Ecto neural progenitor cell (in vitro differentiated cells): ENCODE measurements around the gene HIP1.
"Not testable (repeated sequence)": the region's sequence is repeated elsewhere in the genome, so short reads cannot be mapped to it uniquely, and the experiment has no call there.

Experiments
- DNase-seq: peaks from one replicate; pipeline ENCODE4 v3.0.0-alpha.2; 2018; ENCODE audit warnings: low spot score

HIP1 gene

DNA sequence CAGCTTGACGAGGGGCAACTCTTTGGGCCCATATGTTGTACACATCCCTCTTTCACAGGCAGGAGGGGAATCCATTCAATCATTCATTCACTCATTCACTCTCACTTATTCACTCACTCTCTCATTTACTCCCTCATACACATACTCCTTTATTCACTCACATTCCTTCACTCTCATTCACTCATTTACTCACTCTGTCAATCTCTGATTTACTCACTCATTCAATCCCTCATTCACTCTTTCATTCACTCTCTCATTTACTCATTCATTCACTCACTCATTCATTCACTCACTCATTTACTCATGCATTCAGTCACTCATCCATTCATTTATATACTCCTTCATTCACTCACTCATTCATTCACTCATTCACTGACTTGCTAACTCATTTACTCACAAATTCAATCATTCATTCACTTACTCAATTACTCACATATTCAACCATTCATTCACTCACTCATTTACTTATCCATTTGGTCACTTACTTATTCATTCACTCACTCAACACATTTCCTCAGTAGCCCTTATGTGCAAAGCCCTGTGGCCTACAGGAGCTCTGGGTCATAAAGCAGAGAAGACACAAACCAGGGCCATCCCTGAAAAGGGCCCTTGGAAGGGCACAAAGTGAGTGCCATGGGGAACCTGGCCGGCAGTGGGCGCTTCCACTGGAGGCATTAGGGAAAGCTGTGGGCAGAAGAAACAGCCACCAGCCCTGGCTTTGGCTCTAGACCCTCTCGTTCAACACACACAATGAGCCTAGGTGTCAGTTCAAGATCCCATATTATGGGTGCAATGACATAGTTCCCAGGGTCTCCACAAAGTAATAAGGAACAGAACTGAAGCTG lies 26.0 kb downstream of the HIP1 start:
- no peak for DNase-seq

DNA sequence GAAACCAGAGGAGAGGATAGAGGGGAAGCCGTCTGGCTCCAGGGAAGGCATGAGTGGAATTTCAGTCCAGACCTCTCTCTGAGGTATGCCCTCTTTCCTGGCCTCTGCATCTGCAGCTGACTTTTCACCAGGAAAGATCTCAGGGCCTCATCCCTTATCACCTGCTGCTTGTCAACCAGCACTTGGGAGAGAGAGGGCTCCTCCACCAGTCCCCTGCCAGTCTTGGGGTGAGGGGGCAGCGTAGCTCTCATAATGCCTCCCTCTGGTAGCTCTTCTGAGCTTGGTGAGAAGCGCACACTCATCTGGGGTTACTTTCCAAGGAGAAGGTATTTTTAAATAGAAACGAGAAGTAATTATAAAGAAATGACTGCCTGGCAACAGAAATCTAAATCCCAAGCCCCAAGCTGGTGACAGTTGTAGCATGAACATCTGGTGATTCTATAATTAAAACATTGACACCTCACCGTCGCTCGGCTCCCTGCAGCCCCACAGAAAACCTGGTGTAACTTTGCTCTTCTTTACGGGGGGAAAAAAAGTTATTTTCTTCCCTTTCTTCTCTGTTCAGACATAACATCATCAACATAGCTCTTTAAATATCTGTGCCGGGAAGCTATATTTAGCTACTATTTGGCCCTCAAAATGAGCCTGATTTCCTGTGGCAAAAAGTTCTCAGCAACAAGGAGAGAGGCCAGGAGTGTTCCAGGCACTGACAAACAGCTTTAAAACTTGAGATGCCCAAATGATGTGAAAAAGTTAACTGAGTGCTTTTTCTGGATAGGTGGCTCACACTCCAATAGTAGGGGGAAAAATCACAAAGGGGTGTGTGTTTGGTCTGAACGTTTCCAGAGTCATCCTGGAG lies 26.9 kb downstream of the HIP1 start:
- no peak for DNase-seq

DNA sequence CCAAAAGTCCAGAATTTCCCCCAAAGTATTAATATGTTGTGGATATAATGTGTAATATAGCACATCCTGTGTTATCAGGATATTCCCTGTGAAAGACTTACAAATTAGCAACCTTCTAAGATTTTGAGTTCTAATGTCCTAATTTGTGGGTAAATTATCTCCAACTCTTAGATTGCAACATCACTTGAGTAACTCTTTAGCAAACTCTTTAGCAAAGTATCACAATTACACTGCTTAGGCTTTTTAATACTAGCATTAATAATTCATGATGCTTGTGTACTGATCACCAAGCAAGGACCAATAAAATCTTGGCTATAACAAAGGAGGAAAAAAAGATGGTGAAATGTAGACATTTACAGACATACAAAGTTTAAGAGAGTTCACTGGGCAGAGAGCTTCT lies 27.7 kb downstream of the HIP1 start:
- DNase-seq = no peak

DNA sequence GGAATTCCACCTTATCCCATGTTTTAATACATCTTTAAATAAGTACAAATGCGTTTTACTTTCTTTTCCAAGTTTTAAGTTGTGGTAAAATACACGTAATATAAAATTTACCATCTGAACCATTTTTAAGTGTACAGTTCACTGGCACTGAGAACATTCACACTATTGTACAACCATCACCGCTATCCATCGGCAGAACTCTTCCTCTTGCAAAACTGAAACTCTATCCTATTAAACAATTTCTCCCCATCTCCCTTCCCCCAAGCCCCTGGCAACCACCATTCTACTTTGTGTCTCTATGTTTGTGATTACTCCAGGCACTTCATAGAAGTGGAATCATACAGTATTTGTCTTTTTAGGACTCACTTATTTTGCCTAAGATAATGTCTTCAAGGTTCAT lies 33.8 kb downstream of the HIP1 start:
- DNase-seq = no peak

DNA sequence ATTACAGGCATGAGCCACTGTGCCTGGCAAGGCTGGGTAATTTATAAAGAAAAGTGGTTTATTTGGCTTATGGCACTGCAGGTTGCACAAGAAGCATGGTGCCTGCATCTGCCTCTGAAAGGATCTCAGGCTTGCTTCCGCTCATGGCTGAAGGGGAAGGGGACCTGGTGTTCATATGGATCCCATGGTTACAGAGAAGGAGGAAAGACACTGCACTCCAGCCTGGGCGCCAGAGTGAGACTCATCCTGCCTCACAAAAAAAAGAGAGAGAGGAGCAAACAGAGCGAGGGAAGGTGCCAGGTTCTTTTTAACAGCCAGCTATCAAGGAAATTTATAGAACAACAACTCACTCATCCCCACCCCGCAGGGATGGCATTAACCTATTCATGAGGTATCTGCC lies 36.2 kb downstream of the HIP1 start:
- DNase-seq = no peak

DNA sequence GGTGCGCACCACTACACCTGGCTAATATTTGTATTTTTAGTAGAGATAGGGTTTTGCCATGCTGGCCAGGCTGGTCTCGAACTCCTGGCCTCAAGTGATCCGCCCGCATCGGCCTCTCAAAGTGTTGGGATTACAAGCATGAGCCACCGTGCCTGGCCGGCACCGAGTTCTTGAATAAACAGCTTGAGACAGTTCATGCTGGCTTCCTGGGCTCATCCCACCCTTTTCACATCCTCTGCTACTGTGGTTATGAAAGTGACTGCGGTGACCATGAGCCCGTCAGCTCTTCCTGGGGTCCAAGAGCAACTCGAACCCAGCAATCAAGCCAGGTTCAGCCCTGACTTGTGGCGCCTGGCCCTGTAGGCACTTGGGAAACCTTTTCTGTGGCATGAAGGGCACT lies 38.7 kb downstream of the HIP1 start:
- no peak for DNase-seq

DNA sequence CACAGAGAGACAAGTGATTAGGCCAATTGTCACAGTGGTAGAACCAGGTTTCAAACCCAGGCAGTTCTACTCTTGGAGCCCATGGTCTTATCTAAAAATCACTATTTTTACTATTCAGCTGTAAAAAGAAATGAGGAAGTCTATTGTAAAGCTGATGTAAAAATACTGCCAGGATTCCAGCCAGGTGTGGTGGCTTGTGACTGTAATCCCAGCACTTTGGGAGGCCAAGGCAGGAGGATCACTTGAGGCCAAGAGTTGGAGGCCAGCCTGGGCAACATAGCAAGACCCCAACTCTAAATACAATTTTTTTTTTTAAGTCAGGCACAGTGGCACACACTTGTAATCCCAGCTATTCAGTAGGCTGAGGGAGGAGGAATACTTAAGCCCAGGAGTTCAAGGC lies 40.4 kb downstream of the HIP1 start:
- DNase-seq = no peak

DNA sequence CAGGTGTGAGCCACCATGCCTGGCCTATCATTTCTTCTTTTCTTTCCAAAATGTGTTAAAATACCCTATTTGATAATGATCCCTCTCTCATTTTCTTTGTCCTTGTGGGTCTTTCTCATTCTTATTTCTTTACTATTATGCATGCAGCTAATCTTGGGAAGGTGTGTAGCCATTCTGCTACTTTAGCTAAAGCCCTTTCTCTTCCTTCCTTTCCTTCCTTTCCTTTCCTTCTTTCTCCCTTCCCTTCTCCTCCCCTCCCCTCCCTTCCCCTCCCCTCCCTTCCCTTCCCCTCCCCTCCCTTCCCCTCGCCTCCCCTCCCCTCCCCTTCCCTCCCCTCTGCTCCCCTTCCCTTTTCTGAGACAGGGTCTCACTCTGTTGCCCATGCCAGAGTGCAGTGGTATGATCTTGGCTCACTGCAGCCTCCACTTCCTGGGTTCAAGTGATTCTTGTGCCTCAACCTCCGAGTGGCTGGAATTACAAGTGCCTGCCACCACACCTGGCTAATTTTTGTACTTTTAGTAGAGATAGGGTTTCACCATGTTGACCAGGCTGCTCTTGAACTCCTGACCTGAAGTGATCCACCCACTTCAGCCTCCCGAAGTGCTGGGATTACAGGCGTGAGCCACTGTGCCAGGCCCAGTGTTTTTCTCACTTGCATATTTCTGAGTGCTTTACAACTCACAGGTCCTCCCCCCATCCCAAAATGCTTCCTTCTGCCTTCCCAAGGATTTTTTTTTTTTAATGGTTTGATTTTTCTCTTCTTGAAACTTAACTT lies 42.3 kb downstream of the HIP1 start:
- DNase-seq = no peak

DNA sequence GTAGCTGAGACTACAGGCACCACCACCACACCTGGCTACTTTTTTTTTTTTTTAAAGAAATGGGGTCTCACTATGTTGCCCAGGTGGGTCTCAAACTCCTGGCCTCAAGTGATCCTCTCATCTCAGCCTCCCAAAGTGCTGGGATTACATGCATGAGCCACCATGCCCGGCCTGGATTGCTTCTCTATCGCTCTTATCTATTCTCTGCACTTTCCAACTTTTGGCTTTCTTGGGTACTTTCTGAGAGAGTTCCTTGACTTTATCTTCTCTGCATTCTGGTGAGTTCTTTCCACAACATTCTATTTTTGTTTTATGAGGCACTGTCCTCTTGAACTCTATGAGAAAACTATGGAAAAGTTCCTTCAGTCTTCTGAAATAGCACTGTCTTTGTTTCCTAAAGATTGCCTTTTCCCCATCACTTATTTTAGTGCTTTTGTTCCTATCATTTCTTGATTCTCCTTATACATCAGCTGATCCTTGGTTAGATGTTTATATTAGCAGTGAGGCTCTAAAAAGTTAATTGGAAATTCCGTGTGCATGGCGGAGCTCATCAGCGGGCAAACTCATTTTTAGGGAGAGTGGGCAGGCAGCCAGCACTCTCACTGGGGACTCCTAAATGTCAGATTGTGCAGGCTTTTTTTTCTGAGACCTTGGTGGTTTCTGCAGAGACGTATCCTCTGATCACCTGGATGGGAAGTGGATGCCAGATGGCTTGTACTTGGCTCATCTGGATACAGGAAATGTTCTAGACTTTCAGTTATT lies 43.9 kb downstream of the HIP1 start:
- no peak for DNase-seq

DNA sequence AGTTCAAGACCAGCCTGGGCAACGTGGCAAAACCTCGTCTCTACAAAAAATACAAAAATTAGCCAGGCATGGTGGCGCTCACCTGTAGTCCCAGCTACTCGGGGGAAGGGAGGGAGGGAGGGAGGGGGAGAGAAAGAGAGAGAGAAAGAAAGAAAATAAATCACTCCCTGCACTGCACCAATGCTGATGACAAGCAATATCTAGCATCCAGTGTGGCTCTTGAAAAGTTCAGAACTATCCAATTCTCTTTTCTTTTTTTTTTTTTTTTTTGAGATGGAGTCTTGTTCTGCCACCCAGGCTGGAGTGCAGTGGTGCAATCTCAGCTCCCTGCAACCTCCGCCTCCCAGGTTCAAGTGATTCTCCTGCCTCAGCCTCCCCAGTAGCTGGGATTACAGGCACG lies 45.1 kb downstream of the HIP1 start:
- not testable (repeated sequence) for DNase-seq

DNA sequence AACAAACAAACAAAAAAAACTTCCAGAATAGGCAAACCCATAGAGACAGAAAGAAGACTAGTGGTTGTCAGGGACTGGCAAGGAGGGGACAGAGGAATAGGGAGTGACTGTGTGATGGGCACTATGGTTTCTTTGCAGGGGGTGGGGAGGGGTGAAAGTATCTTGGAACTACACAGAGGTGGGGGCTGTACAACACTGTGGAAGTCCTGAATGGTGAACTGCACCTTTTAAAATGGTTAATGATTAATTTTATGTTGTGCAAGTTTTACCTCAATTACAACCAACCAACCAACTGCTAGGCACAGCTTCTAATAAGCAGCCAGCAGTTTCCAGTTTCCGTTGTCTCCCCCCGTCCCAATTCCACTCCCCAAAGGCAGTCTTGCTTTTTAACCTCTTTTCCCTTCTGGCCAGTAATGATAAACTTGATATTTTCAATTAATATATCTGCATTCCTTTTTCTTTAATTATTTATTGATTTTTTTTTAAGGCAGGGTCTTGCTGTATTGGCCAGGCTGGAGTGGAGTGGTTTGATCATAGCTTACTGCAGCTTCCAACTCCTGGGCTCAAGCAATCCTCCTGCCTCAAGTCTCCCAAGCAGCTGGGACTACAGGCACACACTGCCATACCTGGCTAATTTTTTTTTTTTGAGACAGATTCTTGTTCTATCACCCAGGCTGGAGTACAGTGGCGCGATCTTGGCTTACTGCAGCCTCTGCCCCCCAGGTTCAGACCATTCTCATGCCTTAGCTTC lies 46.8 kb downstream of the HIP1 start:
- no peak for DNase-seq

DNA sequence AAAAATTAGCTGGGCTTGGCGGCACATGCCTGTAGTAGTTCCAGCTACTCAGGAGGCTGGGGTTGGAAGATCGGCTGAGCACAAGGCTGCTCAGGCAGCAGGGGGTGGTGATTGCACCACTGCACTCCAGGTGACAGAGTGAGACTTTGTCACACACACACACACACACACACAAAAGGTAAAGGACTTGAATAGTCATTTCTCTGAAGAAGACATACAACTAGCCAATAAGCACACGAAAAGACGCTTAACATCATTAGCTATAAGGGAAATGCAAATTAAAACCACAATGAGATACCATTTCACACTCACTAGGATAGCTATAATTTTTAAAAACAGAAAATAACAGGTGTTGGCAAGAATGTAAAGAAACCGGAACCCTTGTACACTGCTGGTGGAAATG lies 48.6 kb downstream of the HIP1 start:
- DNase-seq = no peak

DNA sequence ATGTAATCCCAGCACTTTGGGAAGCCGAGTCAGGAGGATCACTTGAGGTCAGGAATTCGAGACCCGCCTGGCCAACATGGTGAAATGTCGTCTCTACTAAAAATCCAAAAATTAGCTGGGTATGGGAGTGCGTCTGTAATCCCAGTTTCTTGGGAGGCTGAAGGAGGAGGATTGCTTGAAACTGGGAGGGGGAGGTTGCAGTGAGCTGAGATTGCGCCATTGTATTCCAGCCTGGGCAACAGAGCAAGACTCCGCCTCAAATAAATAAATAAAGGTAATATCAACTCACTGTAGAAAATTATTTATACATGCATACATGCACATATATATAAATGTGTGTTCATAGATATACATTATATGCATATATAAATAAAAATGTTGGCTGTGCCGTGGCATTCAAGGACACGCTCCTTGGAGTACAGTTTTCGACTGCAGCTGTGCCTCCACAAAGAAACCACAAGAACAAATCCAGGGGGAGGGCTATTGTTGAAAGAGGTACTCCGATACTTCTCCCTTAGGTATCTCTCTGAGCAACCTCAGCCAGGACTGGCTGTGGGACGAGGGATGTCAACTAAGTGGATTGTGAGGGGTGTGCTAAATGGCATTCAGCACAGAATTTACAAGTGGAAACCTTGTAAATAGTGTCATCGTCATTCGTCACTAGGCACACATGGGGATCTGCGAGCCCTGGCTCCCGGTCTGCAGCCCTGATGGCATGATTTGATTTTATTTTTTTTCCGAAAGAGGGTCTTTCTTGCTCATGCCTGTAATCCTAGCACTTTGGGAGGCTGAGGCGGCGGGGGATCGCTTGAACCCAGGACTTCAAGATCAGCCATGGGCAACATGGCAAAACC lies 49.3 kb downstream of the HIP1 start:
- no peak for DNase-seq

DNA sequence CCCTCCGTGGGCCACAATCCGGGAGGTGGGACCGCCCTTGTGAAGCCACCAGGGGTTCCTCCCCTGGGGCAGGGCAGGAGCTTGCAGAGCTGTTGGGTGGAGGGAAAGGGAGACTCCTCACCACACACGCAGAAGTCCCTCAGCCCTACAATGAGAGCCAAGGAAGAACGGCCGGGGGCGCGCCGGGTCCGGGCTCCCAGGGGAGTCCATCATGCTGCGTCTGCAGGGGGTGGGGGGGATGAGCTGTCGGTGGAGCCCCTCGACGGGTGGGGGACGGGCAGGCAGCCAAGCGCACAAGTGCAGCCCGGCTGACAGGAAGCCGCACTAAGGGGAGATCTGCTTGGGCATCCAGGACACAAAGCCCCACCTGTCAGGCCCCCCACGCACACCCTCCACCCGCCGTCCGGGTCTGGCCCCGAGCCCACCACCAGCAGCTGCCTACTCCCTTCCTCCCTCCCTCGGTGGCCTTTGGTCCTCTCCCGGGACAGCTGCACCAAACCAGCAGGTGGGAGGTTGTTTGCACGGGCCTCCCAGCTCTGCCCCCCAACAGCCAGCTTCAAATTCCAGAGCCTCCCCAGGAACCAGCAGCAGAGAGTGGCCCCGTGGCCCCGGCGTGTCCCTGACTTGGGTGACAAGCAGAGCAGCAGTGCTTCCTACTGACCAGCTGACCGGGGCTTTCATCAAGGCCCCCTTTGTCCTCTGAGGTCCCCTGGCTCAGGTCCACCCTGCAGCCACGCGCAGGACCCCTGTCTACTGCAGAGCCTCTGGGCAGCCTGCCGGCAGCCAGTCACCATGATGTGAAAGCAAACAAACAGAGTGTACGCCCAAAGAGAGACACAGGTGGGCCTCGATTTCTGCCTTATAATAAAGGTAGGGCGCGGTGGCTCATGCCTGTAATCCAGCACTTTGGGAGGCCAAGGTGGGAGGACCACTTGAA lies 50.3 kb downstream of the HIP1 start:
- no peak for DNase-seq

DNA sequence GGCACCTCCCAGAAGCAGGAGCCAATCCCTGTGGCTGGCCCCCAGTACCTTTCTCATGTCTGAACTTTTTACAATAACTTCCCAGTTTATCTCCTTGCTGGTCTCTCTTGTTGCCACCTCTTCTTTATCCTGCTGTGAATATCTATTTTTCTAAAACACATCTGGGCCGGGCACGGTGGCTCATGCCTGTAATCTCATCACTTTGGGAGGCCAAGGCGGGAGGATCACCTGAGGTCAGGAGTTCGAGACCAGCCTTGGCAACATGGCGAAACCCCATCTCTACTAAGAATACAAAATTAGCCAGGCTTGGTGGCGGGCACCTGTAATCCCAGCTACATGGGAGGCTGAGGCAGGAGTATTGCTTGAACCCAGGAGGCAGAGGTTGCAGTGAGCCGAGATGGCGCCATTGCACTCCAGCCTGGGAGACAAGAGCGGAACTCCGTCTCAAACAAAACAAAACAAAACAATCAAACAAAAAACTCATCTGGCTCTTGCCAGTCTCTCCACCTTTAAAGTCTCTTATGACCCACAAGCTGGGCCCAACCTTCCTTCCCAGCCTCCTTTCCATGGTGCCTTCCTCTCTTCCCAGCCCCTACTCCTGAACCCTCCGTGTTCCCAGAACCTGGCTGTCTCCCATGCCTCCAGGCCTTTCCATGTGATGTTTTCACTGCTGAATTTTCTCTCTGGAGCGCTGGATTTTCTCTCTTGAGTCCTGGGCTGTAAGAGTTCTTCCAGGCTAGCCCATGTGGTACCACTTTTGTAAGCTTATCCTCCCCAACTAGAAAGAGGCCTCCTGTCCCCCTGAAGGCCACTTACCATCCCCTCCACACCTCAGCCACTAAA lies 51.3 kb downstream of the HIP1 start:
- no peak for DNase-seq

DNA sequence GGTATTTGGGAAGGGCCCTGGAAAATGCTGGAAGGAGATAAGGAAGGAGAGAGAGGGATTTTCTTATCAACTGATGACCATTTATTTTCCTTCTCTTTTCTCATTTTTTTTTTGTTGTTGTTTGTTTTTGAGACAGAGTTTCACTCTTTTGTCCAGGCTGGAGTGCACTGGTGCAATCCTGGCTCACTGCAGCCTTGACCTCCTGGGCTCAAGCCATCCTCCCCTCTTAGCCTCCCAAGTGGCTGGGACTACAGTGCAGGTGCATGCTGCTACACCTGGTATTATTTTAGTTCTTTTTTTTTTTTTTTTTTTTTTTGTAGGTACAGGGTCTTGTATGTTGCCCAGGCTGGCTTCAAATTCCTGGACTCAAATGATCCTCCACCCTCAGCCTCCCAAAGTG lies 52.2 kb downstream of the HIP1 start:
- DNase-seq = no peak

DNA sequence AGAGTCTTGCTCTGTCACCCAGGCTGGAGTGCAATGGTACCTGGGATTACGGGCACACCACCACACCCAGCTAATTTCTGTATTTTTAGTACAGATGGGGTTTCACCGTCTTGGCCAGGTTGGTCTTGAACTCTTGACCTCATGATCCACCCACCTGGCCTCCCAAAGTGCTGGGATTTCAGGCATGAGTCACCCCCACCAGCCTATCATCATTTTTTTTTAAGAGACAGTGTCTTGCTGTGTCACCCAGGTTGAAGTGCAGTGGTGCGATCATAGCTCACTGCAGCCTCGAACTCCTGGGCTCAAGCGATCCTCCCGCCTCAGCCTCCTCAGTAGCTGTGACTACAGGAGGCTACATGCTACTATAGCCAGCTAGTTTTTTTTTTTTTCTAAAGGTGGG lies 56.7 kb downstream of the HIP1 start:
- not testable (repeated sequence) for DNase-seq

DNA sequence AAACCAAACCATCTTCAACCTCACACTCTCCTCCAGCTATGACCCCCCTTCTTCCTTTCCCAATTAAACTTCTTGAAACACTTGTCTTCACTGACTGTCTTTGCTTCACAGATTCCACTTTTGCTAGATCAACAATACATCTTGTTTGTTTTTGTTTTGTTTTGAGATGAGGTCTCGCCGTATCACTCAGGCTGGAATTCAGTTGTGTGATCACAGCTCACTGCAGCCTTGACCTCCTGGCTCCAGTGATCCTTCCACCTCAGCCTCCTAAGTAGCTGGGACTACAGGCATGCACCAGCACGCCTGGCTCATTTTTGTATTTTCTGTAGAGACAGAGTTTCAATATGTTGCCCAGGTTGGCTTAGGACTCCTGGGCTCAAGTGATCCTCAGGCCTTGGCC lies 59.7 kb downstream of the HIP1 start:
- no peak for DNase-seq
